T47D (cell line): Measurements from ENCODE around the gene TNIK.

ENCODE experiments used
- DNase-seq, 2 experiments: peaks; one replicate each; pipeline versions ENCODE4 v3.0.0 to v3.0.0-alpha.2; 2011 to 2012; ENCODE audit warnings: low read depth in 1 of 2, low spot score in 1 of 2
- JUND ChIP-seq: IDR thresholded peaks from 2 replicates; pipeline ENCODE4 v1.6.1; 2012; ENCODE audit warnings: low read depth
- in situ Hi-C: cut with HindIII; loops from 2 replicates; pipeline ENCODE4 v1.10.0; 2016; ENCODE audit warnings: low sequenced_read_pairs, low pct_unique_long_range_greater_than_20kb

The TNIK gene

DNA sequence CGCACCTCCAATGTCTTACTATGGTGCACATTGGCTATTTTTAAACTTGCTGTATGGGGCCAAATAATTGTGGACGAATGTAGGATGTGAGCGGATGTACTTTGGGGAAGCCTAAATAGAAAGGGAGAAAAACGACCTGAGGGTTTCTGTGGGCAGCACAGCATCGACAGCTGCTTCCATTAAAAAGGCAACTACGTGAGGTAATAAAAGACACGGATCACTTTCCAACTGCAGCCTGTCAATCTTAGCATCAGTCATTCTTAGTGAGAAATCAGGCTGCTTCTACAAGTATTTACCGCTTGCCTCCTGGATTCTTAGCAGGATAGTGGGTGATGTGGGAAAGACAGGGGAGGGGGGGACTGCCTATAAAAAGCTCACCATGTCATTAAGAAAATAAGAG, 247.0 kb downstream of the TNIK start:
- TF ChIP-seq JUND = no peak
- in situ Hi-C loops = no loop called here
- DNase-seq = no peak

DNA sequence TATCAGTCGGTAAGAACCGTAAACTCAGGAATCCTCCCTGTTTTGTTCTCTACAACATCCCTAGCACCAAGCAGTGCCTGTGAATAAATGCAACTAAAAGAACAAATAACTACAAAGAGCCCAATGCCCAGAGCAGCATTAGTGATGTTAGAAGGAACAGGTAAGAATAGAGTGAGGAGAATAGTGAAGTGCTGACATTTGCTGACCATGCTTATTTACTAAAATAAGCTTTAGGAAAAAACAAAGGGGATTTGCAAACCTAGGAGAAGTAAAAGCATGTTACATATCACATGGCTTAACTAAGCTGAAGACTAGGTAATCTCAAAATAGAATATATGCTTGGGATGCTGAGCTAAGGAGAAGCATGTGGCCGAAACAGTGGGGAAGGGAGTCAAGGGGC, 247.6 kb downstream of the TNIK start:
- TF ChIP-seq JUND = no peak
- in situ Hi-C loops = no loop called here
- no peak for DNase-seq

DNA sequence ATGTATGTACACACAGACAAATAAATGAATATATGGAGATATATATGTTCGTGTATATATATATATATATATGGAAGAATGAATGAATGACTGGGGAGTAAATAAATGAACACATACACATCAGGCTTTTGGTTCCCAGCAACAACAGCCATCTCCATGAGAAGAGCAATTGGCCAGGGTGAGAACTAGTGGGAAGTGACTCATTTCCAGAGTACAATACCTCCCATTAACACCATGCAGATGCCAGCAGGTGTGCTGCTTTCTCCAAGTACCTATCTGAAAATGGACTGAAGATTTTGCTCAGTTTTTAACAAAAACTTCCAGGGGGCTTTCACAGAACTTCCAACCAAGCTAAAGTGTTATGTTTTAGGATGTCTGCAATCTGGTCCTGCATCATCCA, 253.9 kb downstream of the TNIK start:
- in situ Hi-C loops = no loop called here
- no peak for DNase-seq
- TF ChIP-seq JUND = no peak

DNA sequence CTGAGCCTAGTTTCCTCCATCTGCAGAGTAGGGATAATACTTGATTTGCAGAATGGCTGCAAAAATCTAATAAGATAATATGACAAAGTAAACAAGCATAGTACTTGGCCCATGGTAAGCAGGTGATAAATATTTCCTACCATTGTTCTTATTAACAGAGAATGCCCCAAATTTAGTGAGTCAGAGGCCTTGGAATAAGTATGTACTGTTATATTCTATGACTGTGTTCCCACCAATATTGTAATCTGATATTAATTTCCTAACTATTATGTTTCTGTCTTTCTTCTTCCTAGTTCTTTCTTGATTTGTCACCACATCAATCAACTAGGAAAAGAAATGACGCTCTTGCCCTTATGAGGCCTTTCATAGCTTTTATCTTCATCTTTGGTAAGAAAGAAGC, 255.3 kb downstream of the TNIK start:
- in situ Hi-C loops = no loop called here
- DNase-seq = no peak
- no peak for TF ChIP-seq JUND

- in situ Hi-C loops = no loop called here
- no peak for TF ChIP-seq JUND
- DNase-seq = no peak
These were observed 258.4 kb downstream of the TNIK start for GRCh38 chr3:171201825-171202224.

- no peak for DNase-seq
- in situ Hi-C loops = no loop called here
- no peak for TF ChIP-seq JUND
These were observed 259.5 kb downstream of the TNIK start for GRCh38 chr3:171200750-171201088.

DNA sequence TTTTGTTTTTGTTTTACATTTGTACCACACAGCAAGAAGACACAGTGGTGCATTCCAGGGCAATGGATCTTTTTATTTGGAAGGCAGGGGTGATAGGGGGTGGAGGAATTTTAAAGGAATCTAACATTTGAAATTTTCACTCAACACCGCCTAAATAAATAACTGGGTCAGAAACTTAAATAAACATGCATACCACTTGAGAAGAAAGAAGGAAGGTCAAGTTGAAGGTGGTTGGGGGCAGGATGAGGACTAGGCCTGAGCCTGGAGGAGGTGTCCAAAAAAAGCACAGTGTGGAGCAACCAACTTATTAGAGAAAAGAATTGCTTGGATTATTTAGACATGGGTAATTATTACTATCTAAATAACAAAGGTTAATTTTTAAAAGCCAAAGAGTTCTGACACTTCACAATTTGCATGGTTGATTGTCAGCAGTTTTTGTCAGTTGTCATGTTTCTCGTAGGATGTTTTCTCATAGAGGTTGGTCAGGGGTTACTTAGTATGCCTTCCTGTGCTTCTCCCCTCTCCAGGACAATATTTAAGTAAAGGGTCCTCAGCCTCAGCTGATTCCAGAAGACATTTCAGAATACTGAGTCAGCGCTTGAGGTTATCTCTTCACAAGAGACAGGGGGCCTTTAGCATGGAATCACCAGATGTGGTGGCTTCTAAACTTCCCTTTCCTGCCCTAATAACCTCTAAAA, 260.0 kb downstream of the TNIK start:
- no peak for TF ChIP-seq JUND
- DNase-seq = no peak
- in situ Hi-C loops = no loop called here

- in situ Hi-C loops = no loop called here
- no peak for TF ChIP-seq JUND
- DNase-seq = no peak
These were observed 260.8 kb downstream of the TNIK start for GRCh38 chr3:171199473-171199829.

DNA sequence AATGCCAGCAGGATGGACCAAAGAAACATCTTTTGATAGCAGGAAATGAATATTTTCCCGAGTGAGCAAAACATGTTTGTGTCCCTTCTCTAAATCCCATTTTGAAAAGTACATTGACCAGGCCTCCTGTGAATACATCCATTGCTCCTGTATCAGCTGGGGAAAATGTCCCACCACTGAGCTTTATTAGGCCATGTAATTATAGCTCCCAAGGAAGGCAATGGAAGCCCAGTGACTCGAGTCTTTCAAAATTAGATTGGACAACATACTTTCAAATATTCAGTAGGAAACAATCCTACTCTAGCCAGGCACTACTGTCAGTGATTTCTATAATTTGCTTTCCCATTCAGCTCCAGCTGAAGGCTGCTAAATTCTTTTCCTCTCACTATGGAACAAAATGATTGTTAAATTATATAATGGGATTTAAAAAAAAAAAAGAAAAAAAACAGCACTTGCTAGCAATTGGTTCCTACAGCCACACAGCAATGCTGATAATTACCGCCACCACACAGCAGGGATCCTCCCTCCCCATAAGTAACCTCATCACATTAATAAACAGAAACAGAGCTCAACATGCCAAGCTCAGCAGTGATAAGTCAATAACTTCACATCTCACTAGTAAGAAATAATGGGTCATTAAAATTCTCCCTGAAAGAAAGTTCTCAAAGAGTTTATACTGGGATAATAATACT, 261.3 kb downstream of the TNIK start:
- TF ChIP-seq JUND = no peak
- in situ Hi-C loops = no loop called here
- no peak for DNase-seq

DNA sequence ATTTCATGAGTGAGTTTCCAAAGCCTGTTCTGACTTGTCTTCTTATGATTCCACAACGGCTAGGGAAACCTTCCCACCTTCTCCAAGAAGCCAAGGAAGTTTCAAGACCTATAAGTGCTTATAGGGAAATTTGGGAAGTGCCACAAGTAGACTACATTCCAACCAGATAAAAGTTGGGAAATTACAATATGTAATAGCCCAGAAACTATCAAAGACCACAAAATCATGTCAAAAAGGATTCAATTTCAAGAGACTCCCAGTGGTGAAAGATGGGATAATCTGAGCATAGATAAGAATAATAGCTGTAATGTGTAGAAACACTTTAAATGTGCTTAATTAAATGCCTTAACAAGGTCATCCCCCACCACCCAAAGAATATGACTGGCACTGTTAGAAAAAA, 264.5 kb downstream of the TNIK start:
- no peak for TF ChIP-seq JUND
- DNase-seq = no peak
- in situ Hi-C loops = no loop called here

DNA sequence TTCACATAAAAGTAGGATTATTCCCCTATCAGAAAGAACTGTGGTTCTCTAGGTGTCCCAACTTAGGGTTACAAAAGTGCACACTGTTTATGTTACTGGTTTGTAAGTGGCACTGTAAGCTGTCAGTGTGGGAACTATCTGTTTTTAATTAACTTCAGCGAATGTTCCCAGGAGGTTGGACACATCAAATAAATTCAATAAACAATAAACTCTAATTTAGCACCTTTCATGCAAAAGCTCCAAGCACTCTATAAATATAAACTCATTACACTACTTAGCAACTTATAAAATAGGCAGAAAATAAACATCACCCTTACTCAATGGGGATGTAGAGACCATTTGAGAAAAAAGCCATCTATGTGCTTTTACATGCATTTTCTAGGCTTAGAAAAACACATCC, 265.2 kb downstream of the TNIK start:
- in situ Hi-C loops = no loop called here
- DNase-seq = no peak
- TF ChIP-seq JUND = no peak

DNA sequence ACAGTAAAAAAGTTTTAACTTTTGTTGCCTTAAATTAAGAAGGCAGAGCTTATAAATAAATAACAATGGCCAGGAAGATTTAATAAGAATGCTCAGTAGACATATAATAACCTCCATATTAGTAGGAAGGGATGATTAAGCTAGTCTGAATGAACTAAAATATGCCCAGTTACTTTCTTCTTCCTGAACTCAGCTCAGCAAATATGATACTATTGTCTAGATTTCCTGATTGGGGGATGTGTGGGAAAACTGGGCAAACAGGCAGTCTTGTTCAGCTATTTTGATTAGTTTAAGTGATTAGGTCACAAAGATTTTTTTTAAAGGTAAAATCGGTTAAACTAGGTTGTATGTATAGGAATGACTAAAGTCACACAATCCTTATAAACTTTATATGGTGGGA, 266.5 kb downstream of the TNIK start:
- no peak for DNase-seq
- TF ChIP-seq JUND = no peak
- in situ Hi-C loops = no loop called here

GRCh38 chr3:171192176-171192854, 267.9 kb downstream of the TNIK start:
- in situ Hi-C loops = no loop called here
- no peak for DNase-seq
- no peak for TF ChIP-seq JUND
